ENCODE results near the gene SPTBN1.

DNA sequence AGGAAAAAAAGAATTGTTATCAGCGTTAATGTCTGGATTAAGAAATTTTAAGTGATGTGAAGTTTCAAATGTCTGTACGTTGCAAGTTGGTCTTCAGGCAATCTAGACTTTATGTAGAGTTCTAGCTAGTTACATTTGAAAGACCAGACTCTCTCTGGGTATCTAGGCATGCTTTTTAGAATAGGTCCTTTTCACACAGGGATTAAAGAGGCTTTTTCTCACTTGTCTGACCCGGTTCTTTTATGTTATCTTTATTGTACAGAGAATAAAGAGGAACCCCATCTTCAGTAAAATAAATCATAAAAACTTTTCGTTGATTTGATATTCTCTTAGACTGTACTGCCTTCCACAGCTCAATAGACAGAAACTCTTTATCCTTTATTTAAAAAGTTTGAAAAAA, 258.9 kb downstream of the SPTBN1 start:
- TF ChIP-seq, protein P1, sequence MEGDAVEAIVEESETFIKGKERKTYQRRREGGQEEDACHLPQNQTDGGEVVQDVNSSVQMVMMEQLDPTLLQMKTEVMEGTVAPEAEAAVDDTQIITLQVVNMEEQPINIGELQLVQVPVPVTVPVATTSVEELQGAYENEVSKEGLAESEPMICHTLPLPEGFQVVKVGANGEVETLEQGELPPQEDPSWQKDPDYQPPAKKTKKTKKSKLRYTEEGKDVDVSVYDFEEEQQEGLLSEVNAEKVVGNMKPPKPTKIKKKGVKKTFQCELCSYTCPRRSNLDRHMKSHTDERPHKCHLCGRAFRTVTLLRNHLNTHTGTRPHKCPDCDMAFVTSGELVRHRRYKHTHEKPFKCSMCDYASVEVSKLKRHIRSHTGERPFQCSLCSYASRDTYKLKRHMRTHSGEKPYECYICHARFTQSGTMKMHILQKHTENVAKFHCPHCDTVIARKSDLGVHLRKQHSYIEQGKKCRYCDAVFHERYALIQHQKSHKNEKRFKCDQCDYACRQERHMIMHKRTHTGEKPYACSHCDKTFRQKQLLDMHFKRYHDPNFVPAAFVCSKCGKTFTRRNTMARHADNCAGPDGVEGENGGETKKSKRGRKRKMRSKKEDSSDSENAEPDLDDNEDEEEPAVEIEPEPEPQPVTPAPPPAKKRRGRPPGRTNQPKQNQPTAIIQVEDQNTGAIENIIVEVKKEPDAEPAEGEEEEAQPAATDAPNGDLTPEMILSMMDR (IDR thresholded peaks at IDR 0.05; ENCODE audit: extremely low read depth in 1 of 2, insufficient read depth in 1 of 2, low read depth in 1 of 2, low read length in 2 of 2): no peak
- TF ChIP-seq, protein P2, sequence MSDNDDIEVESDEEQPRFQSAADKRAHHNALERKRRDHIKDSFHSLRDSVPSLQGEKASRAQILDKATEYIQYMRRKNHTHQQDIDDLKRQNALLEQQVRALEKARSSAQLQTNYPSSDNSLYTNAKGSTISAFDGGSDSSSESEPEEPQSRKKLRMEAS (IDR thresholded peaks at IDR 0.05; ENCODE audit: insufficient read depth, insufficient read length): no peak
- TF ChIP-seq EZH2 (IDR thresholded peaks at IDR 0.05; ENCODE audit: borderline replicate concordance, low read depth, low read length, severe bottlenecking) (no peak), POLR2A (IDR thresholded peaks at IDR 0.05; ENCODE audit: low read depth, low read length) (no peak), POLR2AphosphoS5 (IDR thresholded peaks at IDR 0.05; ENCODE audit: insufficient read depth, low read depth, low read length) (no peak), JUN (IDR thresholded peaks at IDR 0.05; ENCODE audit: borderline replicate concordance, insufficient read depth, insufficient read length, low read depth) (no peak)
